GM21367 (cell line): Measurements from ENCODE around the gene CDT1.

Experiments
- ATAC-seq: cut with Tn5 transposase; IDR thresholded peaks from one replicate; pipeline ENCODE4 v1.9.1; 2021; ENCODE audit not compliant: unreplicated experiment

Gene CDT1

DNA sequence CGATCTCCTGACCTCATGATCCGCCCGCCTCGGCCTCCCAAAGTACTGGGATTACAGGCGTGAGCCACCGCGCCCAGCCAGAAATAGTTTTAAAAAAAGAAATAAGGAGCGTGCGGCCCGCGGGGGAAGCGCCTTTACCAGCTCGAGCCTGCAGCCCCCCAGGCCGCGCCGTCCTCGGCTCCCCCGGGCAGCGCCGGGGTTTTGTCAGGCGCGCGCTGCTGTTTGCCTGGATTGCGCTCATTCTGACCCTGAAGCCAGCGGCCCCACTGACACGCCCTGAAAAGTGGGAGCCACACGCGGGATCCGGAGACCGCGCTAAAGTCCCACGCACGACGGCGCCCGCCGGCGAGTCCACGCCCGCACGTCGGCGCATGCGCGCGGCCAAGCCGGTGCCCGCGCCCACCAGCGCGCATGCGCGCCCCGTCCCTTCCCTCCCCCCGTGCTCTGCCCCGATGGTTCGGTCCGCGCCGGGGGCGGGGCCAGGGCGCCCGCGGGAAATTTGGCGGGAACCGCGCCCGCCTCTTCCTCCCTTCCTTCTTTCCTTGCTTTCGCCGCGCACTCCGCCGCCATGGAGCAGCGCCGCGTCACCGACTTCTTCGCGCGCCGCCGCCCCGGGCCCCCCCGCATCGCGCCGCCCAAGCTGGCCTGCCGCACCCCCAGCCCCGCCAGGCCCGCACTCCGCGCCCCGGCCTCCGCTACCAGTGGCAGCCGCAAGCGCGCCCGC is at the start of gene CDT1:
TSS of gene CDT1 (plus strand) at position 526 of the 724 bp plus-strand sequence. CDS start at position 569, 43 bp downstream.
- peak; percentile 33 for ATAC-seq

DNA sequence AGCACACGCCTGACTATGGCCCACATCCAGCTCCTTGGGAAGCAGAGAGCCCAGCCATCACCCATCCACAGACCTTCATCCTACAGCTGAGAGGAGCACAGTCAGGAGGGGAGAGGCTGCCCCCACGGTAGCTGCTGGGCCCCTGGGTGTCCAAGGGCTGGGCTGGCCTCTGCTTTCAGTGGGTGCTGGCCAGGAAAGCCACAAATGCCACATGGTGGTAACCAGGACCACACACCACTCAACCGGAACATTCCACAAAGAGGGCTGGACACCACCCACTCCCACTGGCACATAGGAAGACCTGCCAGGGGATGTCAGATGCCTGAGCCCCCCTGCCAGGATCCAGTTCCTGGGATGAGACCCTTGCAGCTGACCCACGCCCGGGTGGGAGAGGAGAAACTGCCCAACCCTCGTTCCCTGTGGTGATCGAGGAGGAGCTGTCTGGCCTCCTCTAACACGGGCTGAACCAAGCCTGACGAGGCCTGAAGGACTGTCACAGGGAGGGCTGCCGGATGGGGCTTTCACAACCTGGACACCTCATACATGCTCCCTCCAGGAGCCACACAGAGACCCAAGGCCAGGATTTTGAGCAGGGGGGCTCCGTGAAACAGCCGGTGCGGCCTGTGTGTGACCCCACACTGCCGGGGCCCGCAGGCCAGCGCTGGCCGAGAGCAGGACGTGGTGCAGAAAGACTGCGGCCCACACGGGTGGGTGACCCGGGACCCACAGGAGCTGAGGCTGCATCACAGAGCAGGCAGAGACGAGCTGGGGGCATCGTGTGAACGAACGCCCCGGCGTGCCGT is 49.3 kb upstream of the CDT1 start:
- ATAC-seq, result no peak

DNA sequence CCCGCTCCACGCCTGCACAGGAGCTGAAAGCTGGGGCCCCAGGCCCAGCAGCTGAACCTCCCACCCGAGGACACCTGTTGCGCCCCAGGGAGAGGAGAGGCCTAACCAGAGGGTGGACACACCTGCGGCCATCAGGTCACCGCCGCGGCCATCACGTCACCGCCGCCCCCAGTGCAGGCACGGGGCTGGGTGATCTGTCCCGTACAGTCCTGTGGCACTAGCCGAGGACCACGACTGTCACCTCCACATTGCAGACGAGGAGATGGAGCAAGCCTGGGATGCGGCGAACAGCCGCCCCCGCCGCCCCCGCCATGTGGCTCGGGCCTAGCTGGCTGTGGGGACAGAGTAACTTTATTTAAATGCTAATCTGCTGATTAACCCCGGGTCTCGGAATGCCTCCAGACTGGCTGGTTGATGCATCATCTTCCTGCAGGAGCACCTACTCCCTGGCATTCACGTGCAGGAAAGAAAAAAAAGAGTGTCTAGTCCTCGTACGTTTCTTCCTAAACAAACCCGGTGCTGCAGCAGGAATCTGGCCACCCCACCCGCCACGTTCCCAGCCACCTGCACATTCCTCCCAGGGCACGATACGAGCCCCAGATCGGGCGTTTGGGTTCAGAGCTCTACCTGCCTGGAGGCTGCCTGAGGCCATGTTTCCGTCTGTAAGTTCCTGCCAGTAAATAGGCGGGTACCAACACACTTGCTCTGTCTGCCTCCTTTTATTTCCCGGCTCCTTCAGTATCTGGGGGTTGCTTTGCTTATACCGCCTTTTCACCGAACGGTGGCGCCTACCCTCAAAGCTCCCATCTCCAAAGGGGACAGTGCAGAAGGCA is 48.5 kb upstream of the CDT1 start:
- no peak for ATAC-seq

DNA sequence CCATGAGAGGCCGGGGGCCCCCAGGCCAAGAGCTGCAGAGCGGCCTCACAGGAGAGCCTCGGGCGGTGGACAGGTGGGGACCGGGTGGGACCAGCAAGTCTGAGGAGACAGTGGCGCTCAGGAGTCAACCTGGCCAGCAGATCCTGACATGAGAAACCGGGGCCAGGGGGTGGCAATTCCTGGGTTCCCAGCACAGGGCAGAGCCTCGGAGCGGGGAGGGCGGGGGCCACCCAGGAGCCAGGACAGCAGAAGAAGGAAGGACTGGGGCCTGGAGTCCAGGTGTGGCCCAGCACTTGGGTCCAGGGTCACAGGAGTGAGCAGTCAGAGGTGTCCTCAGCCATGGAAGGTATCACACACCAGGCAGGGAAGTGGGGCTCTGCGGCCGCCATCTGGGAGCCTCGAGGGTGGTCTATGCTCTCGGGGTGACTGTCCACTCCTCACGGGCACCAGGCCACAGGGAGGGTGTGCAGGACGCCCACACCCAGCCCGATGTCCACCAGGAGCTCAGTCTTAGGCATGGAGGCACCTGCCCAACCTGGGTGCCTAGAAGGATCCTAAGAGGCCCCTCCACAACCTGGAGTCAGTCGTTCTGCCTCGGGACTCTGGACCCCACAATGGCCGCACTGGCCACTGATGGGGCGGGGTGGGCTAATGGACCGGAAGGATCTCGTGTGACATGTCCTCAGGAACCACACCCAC is 47.7 kb upstream of the CDT1 start:
- ATAC-seq, result no peak

DNA sequence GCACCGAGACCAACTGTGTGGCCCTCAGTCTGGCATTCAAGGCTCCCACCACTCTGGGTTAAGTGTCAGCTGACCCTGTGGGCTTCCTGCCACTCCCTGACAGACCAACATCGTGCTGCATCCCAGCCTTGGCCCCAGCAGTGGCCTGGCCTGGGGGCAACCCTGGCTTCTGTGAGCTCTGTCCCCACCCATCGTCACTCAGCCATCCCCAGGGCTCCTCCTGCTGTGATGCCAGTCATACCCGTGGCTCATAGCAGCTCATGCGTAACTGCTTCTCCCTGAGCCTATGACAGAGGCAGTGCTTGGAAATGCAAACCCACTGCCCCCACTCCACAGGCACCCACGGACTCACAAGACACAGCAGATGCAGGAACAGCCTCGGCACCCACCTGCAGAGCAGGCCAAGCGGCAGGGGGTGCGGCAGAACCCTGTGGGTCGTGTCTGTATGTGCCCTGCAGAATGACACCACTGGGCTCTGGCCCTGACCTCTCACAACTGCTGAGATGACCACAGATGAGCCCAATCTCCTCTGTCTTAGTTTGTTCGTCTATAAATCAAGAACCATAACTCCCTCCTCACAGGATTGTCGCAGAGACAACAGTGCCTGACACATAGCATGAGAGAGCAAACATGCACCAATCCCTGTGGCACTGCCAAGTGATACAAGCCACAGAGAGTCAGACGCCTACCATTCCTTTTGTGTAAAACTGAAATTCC is 45.2 kb upstream of the CDT1 start:
- no peak for ATAC-seq

DNA sequence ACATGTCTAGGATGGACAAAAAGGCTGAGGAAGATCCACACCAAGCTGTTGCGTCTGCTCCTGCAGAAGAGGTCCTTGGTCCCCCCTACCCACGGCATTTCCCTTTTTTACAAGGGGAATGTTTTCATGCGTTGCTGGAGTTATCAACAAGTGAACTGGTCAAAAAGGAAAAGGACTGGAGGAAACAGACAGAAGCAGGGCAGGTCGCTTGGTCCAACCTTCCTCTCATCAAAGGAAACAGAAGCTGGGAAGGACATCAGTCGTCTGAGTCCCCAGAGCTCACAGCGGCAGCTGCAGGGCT is 44.7 kb upstream of the CDT1 start:
- ATAC-seq, result no peak

DNA sequence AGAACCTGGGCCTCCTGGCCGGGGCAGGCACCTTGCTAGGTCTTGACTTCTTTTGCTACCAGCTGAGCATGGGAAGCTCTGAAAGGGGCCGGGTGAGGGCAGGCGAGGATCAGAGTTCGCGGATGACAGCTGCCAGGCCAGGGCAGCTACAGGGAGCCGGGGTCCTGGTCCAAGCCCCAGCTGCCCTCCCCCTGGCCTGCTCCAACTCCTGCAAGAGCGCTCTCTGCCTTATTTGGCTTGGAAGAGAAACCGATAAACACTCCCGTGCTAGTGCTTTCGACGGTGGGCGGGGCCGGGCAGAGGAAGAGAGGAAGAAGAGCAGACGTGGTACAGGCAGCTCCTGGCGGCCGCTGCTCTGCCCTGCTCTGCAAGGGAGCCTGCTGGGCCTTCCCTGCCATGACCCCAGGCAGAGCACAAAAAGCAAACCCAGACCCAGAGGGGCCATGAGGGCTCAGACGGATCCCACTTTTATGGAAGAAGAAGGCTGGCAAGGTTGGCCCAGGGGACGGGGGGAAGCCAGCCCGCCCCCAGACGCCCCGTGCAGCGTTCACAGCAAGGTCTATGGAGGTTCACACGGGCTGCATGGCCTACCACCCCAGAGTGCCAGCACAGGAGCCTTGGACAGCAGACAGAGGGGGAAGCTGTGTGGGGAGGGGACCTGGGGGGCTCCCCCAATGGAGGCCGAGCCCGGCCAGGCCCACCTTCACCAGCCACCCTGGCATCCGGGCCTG is 44.2 kb upstream of the CDT1 start:
- no peak for ATAC-seq

DNA sequence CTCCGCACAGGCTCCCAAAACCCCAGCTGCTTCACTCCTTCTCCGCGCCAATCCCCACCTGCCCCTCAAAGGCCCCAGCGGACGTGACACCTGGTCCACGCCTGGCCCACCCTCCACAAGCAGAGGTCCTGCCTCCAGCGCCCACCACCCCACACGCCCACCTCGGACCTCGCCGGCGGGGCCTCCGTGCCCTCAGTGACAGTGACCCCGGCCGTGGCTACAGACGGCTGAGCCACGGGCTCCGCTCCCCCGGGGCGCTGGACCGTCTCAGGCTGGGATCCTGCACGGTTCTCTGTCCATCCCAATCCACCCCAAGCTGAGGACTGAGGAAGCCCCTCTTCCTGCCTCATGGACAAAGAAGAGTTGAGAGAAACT is 43.6 kb upstream of the CDT1 start:
- ATAC-seq, result no peak

DNA sequence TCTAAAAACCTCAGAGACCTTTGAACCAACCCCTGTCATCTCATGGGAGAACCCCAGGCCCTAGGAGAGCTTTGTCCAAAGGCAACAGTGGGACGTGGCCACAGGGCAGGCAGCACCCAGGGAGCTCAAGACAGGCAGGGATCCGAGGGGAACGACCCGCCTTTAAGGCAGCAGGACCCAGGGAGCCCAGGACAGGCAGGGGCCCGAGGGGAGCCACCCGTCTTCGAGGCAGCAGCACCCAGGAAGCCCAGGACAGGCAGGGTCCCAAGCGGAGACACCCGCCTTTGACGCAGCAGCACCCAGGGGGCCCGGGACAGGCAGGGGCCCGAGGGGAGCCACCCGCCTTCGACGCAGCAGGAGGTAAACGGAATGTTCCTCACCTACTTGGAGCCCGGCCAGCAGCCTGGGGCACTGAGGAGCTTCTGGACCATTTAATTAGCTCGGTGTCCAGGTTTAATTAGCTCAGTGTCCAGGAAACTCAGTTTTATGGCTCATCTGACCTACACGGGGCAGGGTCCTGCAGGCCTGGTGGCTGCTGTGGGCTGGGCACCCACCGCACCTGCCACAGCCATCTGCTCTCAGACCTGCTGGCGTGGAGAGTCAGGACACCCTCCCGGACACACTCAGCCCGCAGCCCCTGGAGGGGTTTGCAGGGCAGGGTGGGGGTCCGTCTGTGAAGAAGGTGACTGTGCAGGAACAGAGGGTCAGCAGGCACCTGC is 43.0 kb upstream of the CDT1 start:
- ATAC-seq, result no peak

DNA sequence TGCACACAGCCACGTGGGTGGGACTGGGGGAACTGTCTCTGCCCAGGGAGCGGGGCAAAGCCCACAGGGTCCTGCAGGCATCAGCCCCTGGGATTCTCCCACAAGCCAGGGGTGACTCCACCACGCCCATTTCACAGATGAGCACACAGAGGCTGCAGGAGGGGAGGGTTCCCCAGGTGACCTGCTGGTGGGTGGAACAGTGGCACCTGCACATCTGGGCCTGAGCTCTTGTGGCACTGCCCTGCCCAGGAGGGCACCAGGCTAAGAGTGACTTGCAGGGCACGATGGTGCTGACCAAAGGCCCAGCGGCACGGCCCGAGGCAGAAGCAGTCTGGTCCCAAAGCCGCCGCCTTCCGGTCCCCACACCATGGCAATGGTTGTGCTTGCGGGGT is 42.5 kb upstream of the CDT1 start:
- no peak for ATAC-seq

DNA sequence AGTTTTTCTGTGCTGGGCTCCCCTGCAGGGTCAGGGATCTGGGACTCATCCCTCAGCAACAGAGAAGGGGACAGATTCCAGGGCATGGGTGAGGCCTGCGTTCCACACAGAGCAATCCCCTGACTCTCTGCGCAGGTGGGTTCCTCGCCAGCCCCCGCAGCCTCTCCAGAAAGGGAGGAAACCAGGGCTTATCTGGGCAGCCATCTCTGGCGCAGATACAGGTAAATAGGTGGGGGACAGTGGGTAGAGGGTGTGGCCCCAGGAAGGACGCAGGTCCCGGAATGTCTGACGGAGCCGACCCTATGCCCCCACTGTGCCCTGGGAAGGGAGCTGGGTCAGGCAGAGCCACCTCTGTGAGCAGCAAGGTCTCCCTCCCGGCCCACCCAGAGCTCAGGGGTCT is 41.8 kb upstream of the CDT1 start:
- ATAC-seq, result no peak

DNA sequence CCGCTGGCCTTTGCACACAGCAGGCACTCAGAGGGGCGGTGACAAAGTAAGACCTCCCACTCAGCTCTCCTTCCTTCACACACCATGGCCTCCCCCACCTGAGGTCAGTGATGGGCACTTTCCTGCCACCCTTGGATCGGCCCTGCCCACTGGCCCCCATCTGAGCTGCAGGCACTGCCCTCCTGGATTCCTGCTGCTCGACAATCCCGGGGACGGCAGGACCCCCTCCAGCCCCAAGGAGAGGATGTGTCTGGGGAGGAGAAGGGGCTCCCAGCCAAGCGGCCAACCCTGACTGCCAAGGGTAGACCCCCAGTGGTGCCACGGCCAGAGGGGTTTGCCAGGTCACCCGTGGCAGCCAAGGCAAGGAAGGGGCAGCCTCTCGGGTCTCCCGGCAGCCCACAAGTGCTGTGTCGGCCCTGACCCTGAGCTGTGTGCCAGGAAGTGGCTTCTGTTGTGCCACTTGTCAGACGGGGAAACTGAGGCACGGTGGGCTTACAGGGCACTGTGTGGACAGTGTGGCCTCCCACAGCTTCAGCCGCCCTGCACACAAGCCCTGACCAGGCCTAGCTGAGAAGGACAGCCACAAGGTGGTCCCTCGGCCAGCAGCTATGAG is 41.2 kb upstream of the CDT1 start:
- no peak for ATAC-seq

DNA sequence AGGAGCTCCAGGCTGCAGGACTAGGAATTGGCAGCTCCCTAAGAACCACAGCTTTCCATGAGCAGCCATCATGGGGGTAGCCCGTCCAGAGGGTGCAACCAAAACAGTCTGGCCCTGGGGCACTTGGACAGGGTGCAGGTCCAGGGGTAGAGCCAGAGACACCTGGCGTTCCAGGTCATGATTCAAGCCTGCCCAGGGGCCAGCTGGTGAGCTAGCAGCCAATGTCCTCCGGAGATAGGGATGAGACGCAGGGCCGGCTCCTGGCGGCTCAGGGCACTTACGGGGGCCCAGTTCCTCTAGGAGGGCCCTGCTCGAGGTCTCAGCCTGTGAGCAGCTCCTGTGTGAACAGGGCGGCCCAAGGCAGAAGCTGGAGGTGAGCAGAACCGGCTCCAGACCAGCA is 40.6 kb upstream of the CDT1 start:
- ATAC-seq, result no peak

DNA sequence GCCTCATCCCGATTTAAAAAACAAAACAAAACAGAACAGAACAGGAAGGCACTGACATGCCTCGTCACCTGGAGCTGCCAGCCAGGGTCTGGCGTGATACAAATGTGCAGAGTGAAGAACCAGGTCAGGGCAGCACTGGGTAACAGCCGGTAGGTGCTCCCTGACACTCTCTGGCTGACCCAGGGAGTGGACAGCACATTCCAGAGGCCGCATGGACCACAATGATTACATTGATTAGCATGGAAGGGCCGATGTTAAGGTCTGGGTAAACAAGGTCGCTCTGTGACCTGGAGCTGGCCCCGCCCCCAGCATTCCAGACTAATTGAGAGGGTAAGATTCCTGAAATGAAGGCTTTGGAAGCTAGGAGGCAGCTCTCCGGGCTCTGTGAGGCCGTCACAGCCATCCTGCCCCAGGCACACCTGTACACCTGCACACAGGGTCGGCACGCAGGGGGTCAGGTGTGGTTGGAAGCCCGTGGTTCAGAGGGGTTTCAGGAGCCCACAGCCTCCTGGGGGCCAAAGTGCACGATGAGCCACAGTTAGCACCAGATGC is 40.0 kb upstream of the CDT1 start:
- no peak for ATAC-seq

DNA sequence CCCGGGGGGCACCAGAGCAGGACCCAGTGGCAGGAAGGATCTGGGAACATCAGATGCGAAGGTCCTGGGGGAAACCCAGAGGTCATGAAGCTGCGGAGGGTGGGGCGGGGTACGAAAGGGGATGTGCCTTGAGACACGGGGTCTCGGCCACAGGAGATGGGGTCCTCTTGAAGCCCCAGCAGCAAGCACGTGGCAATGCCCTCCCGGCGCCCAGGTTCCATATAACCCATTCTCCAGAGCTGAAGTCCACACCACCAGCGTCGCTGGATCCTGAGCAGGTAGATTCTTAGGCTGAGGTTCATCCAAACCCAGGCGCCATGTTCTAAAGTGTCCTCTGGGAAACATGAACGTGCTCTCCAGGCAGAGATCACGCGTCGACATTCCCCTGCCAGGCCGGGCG is 39.5 kb upstream of the CDT1 start:
- ATAC-seq, result no peak

DNA sequence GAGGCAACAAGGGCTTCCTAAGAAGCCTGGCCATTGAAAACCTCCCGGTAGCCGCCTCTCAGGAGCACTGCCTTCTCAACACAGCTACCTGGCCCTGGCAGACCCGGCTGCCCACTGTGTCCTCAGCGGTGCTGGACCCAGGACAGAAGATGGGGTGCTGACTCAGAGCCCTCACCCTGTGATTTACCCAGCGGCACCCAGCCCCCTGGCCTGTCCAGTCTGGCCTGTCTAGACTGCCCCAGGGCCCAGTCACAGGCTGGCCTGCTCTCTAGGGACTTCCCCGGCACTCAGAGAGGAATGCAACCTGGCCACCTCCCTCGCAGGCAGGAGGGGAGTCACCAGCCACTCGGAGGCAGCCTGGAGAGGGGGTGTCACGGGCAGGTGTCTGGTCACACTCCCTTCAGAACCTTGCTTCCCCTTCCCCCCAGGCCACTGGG is 38.7 kb upstream of the CDT1 start:
- no peak for ATAC-seq

DNA sequence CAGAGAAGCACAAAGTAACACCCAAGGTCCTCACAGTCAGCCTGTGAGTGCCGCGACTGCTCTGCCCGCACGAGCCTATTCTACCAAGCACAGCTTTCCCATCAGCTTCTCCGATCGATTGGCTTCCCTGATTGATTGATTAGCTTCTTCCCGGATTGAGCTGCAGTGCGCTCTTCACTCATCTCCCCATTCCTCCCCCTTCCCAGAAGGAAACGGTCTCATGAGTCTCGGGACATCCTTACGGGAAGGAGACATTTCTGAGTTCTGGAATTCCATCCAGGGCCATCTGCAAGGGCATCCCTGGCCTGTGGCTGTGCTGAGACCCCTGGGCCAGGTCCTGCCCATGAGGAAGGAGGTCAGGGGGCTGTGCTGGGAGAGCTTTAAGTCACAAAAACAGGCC is 36.6 kb upstream of the CDT1 start:
- ATAC-seq, result no peak

DNA sequence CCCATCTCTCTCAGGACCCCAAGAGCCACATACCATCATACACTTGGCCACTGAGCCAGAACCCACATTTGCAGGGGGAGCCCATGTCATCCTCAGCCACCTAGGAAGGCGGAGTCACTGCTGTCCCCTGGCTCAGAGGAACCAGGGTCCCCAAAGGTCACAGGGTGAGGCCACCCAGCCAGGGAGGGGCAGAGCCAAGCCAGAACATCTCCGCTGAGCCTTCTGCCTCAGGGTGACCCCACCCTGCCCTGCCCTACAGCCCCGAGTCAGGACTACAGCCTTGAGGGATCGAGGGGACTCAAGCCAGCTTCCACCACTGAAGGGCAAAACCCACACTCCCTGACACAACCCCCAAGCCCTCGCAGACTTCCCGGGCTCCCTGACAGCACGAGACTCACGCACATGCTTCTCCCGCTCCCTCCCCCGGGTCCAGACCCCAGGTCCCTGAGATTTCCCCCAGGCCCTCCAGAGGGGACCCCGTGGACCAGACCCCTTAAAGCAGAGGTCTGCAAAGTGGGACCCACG is 36.0 kb upstream of the CDT1 start:
- ATAC-seq, result no peak
